HG03280 (cell line): Measurements from ENCODE around the gene FTH1.
"Not testable (repeated sequence)": the region's sequence is repeated elsewhere in the genome, so short reads cannot be mapped to it uniquely, and the experiment has no call there.

Experiments used
- ATAC-seq: cut with Tn5 transposase; IDR thresholded peaks from one replicate; pipeline ENCODE4 v1.9.1; 2021; ENCODE audit warnings: mild to moderate bottlenecking, moderate library complexity; ENCODE audit not compliant: unreplicated experiment

The FTH1 gene

DNA sequence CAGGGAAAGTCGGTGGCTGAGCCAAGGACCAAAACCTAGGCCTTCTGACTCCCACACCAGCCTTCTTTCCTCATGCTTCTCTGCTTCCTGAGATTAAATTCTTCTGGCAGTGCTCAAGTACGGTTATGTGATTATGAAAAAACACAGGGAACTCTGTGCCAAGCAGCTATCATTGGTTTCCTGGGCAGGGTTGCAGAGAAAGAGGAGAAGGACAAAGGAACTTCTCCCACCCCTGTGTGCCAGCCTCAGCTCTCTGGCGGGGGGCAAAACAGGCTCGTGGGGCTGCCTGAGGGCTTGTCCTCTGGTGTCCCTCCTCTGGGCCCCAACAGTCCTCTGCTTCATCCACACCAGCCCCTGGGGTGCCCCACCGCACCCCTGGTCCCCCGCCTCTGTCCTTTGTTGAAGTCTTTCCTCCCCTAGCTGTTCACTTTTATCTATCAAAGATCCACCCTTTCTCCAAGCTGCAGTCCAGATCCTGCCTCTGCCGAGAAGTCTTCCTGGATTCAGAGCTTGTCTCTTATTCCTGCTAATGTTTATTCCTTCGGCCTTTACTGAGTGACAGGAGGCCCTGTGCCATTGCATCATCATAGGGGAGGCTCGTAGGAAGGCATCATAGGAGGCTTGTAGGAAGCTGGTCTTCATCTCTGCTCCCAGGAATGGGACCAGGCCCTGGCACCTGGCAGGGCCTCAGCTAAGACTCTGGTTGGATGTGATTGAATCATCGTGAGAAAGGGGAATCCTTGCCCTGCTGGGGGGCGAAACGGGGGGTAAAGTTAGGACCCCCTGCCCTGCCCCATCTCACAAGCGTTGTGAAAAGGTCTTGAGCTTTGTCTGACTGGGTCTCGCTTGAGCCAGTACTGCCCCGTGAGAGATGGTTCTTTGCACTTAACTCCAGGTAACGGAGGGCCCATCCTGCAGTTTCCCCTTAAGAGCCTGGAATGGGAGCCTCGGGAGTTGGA lies 11.5 kb upstream of the FTH1 start:
- ATAC-seq = no peak

GRCh38 chr11:61976813-61977475 lies 9.5 kb upstream of the FTH1 start:
- ATAC-seq = no peak

- ATAC-seq = no peak
Observed at GRCh38 chr11:61976420-61976800, 9.0 kb upstream of the FTH1 start.

DNA sequence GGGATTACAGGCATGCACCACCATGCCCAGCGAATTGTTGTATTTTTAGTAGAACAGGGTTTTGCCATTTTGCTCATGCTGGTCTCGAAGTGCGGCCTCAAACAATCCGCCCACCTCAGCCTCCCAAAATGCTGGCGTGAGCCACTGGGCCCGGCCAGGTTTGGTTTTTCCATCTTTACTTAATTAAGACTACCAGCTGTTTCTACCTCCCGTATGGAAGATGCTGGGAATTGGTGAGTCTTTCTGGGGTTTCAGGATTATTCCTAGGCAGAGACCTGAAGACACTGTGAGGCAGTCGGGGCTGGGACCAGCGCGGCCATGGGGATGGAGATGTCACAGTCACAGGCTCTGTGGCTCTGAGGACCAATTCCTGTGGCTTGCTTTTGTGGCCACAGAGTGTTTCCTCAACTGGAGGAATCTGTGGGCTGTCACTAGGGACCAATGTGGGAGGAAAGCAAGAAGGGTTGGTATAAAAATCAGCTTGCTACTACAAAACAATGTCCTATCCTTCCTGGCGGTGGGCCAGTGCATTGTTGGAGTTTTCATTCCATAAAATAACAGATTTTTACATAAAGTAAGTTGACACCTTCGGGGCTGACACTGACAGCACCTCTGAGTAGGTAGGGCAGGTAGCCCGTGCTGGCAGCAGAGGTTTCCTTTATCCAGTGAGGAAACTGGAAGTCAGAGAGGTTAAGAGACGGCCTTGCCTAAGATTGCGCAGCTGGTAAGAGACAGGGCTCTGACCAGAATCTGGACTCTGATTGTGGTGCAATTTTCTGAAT lies 8.4 kb upstream of the FTH1 start:
- no peak for ATAC-seq

DNA sequence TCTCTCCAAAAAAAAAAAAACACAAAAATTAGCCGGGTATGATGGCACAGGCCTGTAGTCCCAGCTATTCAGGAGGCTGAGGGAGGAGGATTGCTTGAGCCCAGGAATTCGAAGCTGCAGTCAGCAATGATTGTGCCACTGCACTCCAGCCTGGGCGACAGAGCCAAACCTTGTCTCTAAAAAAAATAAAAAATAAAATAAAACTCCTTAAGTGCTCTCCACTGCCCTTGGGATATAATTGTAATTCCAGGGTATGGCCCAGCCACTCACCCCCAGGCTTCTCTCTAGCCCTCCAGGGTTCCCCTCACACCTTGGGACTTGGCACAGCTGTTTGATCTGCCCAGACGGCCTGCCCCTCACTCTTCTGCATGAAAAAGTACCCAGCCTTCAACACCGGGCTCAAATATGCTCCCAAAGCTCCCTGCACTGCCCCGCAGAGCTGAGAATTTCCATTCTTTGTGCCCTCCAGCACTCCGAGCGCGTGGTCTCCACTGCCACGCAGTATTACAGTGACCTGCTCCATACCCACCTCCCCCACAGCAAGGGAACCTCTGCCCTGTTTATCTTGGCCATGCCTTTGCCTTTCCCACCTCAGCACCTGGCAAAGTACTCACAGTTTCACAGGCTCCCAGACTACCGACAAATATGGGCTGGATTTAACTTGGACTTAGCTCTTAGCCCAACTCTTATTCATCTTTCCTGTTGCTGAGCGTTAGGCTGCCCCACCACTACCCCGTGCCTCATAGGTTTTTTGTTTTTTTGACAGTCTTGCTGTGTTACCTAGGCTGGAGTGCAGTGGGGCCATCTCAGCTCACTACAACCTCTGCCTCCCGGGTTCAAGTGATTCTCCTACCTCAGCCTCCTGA lies 7.6 kb upstream of the FTH1 start:
- no peak for ATAC-seq

DNA sequence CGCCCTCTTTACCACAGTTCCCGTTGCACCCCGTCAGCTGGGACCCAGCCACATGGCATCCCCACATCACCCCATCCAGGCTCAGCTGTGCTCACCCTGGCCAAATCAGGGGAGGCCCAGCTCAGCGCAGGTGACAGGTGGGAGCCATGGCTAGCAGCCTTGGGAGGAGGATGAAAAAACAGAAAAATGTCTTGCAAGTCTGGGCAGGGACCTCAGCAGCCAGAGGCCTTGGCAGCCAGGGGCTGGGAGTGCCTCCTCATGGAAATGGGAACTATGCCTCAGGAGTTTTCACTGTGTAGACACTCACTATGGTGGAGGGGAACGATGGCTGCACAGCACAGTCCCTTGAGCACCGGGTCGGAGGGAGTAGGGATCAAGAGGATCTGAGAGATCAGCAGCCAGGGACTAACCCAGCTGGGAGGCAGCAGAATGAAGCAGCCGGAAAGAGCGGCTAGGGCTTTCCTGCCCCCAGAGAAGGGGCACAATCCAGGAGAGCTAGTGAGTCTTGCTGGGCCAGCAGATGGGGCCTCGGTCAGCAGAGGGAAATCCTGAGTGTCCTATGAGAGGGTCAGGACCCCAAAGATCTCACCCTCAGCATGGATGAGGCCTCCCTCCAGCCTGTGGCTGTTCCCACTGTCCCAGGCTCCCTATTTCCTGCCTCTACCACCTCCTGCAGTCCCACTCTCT lies 6.2 kb upstream of the FTH1 start:
- no peak for ATAC-seq

DNA sequence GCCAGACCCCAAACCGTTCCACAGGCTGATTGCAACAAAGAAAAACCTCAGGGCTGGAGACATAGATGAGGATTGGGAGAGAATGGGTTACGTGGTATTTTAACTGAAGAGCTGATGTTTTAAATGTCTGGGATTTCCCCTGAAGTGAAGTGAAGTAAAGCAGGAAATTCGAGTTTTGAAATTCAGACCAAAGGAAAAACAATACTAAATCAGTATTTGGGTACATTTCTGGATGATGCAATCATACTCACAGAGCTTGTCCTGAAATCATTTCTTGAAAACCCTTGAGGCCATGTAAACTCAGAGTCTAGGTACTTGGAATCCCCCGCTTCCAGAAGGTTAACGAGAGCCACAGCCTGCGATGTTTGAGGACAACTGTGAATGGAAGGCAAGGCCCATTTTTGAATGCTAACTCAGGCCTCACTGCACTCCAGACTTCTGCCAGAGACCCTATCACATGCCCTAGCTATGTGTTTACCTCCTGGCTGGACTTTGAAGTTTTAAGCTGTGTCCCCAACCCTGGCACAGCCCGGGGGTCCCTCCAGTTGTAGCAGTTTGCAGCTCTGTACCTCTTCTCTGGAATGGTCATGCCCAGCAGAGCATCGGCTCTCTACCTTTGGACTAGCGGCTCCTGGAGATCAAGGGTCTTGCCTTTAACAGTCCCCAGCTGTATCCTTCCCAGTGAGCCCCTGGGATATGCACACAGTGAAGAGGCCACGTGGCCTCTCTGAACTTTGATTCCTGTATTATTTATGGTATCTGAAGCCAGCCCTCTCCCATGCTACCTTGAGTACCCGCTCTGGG lies 5.4 kb upstream of the FTH1 start:
- no peak for ATAC-seq

GRCh38 chr11:61972112-61972671 lies 4.8 kb upstream of the FTH1 start:
- no peak for ATAC-seq

GRCh38 chr11:61971248-61972111 lies 4.0 kb upstream of the FTH1 start:
- ATAC-seq = no peak

GRCh38 chr11:61969838-61970662 lies 2.6 kb upstream of the FTH1 start:
- no peak for ATAC-seq

DNA sequence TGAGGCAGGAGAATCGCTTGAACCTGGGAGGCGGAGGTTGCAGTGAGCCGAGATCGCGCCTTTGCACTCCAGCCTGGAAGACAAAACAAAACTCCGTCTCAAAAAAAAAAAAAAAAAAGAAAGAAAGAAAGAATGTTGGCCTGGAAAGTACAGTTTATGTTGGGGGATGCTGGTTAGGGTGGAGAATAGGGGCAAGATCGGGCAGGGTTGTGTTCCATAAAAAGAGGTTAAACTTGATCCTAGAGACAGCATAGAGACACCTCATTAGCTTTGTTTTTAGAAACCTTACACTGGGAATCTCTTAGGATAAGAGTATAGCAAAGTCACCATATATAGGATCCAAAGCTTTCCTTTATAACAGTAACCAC lies 1.9 kb upstream of the FTH1 start:
- ATAC-seq = no peak

DNA sequence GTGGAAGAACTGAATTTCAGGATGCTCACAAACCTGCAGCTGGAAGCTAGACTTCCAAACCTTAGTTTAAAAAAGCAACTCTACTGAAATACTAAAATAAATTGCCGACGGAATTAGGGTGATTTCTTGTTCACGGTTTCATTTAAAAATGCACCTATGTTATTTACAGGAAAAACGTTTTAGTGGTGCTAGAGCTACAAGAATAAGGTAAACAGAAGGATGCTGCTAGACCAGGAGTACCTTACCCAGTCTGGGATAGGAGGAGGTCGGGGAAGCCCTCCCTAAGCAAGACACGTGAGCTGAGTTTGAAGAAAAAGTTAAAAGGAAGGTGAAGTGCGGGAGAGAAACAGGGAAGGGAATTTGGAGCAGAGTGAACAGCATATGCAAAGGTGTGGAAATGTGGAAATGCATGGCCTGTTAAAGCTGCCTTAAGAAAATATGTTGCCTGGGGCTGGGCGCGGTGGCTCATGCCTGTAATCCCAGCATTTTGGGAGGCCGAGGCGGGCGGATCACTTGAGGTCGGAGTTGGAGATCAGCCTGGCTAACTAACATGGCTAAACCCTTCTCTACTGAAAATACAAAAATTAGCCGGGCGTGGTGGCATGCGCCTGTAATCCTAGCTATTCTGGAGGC lies 1.4 kb upstream of the FTH1 start:
- ATAC-seq = no peak

GRCh38 chr11:61967924-61968757 lies 707 bp upstream of the FTH1 start:
- peak; percentile 27 for ATAC-seq

GRCh38 chr11:61966734-61967115 lies 709 bp downstream of the FTH1 start:
- ATAC-seq = no peak

- ATAC-seq = not testable (repeated sequence)
Observed at GRCh38 chr11:61964666-61965271, 2.7 kb downstream of the FTH1 start.
